Glomerular visceral epithelial cell (primary cell): ENCODE results near the gene RRAS2.
A peak's percentile ranks its signal among the peaks of the same experiment; 100 is the strongest.
"Not testable (repeated sequence)": the region's sequence is repeated elsewhere in the genome, so short reads cannot be mapped to it uniquely, and the experiment has no call there.

Experiments
- DNase-seq: peaks from one replicate; pipeline ENCODE4 v3.0.0-alpha.2; 2016; ENCODE audit errors: extremely low spot score

Gene RRAS2

GRCh38 chr11:14358729-14359439 is at the start of gene RRAS2:
Gene RRAS2 (minus strand): TSS chr11:14359183. CDS start chr11:14358870, 313 bp downstream.
- peak; percentile 80 for DNase-seq

- DNase-seq: no peak
Observed at GRCh38 chr11:14408612-14409011, 49.6 kb upstream of the RRAS2 start.

DNA sequence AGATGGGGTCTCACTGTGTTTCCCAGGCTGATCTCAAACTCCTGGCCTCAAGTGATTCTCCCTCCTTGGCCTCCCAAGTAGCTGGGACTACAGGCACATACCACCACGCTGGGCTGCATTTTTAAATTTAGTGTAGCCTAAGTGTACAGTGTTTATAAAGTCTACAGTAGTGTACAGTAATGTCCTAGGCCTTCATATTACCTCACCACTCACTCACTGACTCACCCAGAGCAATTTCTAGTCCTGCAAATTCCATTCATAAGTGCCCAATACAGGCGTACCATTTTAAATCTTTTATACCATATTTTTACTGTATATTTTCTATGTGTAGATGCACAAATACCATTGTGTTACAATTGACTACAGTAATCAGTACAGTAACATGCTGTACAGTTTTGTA is 47.1 kb upstream of the RRAS2 start:
- peak; percentile 11 for DNase-seq

- not testable (repeated sequence) for DNase-seq
Observed at GRCh38 chr11:14403528-14403927, 44.5 kb upstream of the RRAS2 start.

GRCh38 chr11:14399087-14399486 is 40.1 kb upstream of the RRAS2 start:
- DNase-seq: no peak

GRCh38 chr11:14396273-14396672 is 37.3 kb upstream of the RRAS2 start:
- DNase-seq: no peak

- no peak for DNase-seq
Observed at GRCh38 chr11:14393889-14394288, 34.9 kb upstream of the RRAS2 start.

GRCh38 chr11:14393129-14393528 is 34.1 kb upstream of the RRAS2 start:
- DNase-seq: no peak

DNA sequence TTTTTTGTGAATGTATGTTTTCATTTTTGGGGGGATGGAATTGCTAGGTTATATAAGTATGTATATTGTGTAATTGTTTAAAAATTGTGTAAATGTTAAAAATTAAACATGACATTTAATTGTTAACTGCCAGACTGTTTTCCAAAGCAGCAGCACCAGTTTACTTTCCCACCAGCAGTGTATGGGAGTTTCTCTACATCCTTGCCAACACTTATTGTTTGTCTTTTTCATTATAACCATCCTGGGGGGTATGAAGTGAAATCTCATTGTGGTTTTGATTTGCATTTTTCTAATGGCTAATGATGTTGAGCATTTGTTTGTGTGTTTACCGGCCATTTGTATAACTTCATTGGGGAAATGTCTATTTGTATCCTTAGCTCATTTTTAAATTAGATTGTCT is 31.7 kb upstream of the RRAS2 start:
- no peak for DNase-seq

GRCh38 chr11:14388352-14388751 is 29.4 kb upstream of the RRAS2 start:
- DNase-seq: no peak

- peak; percentile 50 for DNase-seq
Observed at GRCh38 chr11:14386895-14387480, 28.0 kb upstream of the RRAS2 start.

- DNase-seq: no peak
Observed at GRCh38 chr11:14386081-14386480, 27.1 kb upstream of the RRAS2 start.

DNA sequence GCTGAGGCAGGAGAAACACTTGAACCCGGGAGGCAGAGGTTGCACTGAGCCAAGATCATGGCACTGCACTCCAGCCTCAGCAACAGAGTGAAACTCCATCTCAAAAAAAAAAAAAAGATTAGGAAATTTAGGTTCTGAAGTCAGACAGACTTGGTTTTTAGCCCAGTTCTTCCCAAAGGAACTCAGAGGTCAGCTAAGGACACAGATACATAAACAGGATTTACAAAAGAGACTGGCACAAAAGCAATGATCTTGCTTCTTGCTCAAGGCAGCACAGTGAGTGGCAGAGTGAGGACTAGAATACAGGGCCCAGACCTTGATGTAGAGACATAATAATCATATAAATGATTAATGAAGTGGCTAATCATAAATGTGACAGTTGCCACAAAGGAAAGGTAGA is 25.4 kb upstream of the RRAS2 start:
- DNase-seq: no peak

DNA sequence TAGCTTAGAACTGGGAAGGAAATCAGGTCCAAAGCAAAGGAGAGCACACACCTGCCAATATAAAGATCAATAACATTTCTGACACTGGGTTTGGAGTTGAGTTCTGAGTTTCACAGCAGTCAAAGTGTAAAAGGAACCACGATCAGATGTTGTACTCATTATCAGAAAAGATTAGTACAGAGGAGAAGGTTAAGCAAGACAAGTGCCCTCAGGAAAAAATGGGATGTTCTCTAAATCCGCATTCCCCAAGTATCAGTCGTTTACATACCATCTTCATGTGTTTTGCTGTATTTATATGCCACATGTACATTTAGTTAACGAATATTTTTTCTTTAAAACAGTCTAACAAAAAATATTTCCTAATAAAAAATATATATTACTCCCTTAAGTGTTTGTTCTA is 23.0 kb upstream of the RRAS2 start:
- DNase-seq: no peak

- DNase-seq: peak; percentile 71
Observed at GRCh38 chr11:14380947-14381561, 22.1 kb upstream of the RRAS2 start.

- no peak for DNase-seq
Observed at GRCh38 chr11:14380125-14380936, 21.3 kb upstream of the RRAS2 start.

- DNase-seq: no peak
Observed at GRCh38 chr11:14378171-14378570, 19.2 kb upstream of the RRAS2 start.

DNA sequence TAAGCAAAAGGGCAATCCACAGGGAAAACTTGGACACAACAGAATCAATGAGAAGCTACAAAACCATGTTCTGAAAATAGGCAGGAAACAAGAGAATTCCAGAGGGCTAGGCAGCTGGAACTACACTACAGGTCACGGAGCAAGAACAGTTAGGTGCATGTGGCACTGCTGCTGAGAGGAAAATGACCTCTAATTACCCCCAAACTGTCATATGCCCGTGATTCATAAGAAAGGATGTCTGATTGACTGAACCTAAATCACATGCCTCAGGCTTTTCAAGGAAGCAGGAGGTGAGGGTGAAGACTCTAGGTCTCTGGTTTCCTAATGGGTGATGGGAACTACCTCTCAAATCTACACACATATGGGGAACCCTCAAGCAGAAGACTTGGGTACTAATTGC is 17.9 kb upstream of the RRAS2 start:
- DNase-seq: peak; percentile 39

DNA sequence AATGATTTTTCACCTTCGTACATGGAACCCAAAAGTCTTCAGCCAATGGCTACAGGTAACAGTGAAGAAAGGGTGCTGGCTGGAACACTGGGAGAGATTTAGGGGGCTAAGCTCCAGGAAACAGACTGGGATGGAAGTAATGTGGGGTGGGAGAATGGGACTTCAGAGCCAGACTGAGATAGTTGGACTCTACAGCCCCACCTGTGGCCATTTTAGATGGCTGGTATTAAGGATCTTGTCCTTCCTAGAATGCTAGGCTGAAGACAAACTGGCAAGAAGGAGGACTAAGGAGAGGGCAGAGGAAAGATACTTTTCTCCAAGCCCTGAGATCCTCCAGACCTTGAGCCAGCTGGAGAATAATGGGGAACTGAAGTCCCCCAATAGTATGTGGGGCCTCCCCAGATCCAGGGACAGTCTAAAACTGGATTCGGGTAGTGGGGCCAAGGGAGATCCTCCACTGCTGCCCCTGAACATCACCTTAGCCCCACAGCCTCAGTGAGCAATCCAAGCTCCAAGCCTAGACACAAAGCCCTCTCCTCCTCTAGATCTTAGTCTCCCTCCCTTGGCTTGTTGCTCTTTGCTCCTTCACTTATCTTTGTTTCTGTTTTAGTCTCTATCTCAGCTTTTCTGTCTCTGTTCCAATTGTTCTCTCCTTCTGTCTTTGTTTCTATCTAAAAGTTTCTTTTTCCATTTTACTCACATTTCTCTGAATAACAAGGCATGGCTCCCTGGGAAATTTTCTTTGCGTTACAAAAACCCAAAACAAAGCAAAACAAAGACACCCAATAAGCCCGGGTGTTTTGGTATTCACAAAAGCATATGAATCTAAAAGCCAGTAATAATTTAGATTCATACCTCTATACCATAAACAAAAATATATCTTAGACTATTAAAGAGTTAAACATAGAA is 16.2 kb upstream of the RRAS2 start:
- DNase-seq: no peak

DNA sequence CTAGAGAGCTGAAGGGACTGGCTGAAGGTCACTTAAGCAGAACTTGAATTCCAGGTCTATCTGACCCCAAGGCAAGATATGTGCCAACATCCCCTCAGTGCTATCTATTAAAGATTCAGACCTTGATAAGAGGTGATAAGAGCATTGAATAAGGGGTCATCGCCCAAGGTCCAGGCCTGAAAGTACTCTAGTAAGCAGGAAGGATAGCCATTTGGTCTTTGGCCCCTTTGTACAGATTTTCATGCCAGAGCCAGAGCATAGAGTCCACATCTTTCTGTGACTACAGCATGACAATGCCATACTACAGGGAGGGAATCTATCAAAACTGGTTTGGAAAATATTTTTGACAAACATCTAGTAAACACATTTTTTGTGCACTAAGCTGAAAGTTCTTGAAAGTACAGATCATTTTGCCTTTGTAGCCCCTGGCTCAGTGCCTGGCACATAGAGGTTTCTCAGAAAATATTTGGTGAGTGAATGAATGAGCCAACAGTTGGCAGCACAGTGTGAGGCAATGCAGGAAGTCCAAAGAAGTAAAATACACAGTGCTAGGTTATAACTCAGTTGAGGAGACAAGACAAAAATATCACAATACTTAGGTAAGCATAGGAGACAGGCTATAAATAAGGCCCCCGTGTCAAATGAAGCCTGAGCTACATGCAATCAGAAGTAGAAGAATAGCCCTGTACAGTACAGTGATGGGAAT is 15.1 kb upstream of the RRAS2 start:
- no peak for DNase-seq

DNA sequence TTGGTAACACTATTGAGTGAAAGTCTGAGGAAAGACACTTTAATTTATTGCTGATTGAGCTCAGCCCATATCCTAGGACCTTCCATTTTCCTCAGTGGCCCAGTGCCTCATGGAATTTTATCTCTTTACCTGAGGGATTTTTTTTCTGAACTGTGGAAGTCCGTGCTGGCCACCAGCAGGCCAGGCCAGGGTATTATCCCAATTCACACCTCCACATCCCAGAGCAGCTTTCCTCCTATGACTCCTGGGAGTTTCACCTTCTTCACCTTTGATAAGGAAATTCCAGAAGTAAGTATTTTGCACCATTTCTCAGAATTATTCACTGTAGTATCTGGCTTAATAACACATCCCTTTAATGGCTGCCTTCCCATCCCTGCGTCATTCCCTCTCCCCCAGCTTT is 13.0 kb upstream of the RRAS2 start:
- DNase-seq: no peak
